ENCODE measurements around the gene TLR8. TPM values are rescaled to one million over a fixed set of nuclear protein-coding genes. Genes with fewer than 3 reads are reported as not detected.
A peak's percentile ranks its signal among the peaks of the same experiment; 100 is the strongest.
"Not testable (repeated sequence)": the region's sequence is repeated elsewhere in the genome, so short reads cannot be mapped to it uniquely, and the experiment has no call there.

TLR8 gene
- total RNA-seq, 1 donor from 2014 or later, result not detected

DNA sequence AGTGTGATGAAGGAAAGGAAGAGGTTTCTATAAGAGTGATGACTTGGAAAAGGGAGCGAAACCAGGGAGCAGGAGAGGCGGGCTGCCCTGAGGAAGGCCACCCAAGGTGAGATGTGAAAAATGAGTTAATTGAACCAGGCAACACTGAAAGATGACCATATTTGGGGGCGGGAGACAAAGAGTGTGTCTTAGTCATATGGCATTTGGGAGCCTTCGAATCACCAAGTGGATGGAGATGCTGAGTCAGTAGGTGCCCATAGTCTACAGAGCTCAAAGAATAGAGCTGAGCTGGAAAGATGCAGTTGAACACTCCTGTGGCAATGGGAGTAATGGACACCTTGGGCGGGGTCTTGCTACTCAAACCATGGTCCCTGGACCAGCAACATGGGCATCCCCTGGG is 8.3 kb upstream of the TLR8 start:
- no peak for DNase-seq

DNA sequence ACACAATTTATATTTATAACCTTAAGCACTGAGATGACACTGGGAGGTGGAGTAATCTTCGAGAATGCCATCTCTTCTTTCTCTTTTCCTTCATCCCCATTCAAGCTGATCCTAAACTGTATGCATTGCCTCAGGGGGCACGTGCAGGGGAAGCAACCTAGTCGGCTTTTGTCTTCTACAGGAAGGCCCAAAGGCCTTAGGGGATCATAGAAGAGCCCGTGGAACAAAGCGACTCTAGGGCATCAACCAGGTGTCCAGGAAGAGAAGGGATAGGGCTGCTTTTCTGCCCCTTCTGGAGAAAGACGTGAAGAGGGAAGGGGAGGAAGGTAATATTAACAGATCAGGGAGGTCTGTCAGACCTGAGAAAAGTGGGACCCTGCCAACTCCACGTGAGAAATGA is 6.9 kb upstream of the TLR8 start:
- no peak for DNase-seq

DNA sequence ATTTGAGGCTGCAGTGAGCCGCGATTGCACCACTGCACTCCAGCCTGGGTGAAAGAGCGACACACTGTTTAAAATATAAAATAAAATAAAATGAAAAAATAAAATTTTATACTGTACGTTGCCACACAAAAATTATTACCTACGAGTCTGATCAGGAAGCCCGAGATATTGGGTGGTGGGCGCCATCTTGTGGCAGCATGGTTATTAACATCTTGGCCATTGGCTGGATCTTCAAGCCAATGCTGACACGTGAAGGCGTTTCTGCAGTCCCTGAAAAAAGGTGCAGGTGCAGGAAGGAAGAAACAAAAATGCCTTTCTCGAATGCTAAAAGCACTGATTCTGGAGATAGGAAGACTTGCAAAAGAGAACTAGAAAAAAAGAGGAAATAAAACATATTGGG is 4.9 kb upstream of the TLR8 start:
- peak; percentile 65 for DNase-seq

DNA sequence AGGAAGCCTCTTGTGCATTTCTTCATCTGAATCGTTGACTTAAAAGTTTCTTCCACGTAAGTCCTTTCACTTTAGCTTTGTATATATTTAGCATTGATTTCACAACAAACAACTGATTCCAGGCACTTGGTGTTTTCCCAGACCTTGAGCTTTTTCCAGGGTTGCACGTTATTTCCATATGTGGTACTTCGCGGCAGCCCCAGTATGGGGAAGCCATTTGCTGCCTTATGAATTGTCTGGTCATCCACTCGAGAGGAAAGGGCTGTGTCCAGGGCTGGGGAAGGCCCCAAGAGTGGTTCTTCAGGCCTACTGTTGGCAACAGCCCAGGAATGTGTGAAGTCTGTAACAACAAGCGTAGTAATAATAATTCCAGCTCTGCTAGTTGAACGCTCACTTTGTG is 2.8 kb upstream of the TLR8 start:
- peak; percentile 4 for DNase-seq

DNA sequence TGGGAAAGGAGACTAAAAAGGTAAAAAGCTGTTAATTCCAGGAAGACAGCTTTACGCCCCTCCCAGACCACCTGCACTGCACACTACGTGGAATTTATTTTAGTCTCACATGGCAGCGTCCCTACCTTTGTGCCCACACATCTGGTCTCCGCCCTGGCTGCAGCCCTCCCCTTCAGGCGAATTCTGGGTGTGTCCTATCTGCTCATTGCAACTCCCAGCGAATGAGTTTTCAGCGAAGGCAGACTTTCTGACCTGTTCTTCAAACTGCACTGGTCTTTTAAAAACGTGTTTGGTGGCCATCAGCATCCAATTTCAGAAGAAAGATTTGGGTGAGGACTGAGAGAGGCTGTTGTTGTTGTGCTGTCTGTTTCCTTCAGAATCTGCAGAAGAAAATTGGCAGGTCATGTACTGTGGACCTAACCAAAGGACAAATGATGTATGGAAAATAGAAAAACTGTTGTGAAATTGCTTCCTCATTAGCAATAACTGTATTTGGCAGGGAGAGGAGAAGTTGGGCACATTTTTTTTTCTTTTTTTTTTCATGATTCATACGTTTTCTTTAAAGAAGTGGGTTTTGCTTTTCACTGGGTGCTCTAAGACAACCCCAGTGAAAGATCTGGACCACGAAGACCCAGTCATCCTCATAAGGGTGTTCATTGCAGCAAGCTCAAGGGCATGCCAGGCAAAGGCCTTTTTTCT is 4.2 kb downstream of the TLR8 start:
- DNase-seq, result no peak

DNA sequence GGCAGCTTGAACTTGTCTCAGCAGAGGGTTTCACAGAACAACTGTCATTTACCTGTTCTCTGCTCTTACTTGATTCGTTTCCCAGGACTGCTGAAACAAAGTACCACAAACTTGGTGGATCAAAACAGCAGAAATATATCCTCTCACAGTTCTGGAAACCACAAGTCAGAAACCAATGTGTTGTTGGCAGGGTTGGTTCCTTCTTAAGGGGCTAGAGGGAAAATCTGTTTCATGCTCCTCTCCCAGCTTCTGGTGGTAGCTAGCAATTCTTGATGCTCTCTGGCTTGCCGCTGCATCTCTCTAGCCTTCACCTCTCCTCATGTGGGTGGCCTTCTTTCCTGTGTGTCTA is 4.7 kb downstream of the TLR8 start:
- DNase-seq, result no peak

DNA sequence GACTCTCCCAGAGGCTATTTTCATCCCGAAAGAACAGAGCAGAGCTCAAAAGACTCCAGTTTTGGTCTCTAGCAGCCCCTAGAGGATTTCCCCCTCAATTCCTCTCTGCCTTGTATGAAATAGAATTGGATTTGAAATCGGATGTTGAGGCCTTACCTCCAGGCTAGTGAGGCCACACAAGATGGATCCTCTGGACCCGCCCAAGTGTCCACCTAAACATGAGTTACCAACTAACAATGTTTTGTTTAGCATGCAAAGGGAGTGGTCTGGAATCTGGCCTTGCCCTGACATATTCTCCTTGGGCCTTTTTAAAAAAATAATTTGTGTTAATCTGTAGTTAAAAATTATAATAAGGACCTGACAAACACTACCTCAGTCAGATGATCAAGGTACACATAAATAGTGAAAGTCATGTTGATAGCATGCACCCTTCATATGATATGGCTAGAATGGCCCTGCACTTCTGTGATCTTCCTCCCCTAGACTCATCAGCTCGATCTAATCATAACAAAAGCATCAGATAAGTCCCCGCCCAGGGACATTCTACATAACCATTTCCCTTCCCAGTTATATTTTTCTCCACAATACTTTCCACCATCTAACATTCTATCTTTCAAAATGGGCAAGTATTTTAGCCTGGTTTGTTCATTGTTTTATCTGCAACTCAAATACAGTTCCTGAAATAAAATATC is 6.5 kb downstream of the TLR8 start:
- DNase-seq, result no peak

DNA sequence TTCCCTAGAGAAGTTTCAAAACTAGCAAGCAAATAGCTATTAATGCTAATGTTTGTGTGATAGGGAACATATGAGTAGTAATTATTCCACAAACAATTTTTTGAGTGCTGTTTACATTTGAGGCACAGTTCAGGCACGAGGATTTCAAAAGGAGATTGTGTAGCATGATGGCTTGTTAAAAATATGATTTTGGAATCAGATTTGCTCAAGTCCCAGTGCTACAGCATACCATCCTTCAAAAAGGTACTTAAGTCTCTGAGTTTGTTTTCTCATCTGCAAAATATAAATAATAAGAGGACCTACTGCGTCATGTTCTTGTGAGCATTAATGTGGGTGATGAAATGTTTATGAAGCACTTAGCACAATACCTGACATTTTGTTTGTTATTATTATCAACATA is 11.3 kb downstream of the TLR8 start:
- no peak for DNase-seq

DNA sequence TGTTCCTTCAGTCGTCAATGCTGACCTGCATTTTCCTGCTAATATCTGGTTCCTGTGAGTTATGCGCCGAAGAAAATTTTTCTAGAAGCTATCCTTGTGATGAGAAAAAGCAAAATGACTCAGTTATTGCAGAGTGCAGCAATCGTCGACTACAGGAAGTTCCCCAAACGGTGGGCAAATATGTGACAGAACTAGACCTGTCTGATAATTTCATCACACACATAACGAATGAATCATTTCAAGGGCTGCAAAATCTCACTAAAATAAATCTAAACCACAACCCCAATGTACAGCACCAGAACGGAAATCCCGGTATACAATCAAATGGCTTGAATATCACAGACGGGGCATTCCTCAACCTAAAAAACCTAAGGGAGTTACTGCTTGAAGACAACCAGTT is 12.6 kb downstream of the TLR8 start:
- DNase-seq, result no peak

DNA sequence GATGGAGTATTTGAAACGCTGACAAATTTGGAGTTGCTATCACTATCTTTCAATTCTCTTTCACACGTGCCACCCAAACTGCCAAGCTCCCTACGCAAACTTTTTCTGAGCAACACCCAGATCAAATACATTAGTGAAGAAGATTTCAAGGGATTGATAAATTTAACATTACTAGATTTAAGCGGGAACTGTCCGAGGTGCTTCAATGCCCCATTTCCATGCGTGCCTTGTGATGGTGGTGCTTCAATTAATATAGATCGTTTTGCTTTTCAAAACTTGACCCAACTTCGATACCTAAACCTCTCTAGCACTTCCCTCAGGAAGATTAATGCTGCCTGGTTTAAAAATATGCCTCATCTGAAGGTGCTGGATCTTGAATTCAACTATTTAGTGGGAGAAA is 13.2 kb downstream of the TLR8 start:
- no peak for DNase-seq

DNA sequence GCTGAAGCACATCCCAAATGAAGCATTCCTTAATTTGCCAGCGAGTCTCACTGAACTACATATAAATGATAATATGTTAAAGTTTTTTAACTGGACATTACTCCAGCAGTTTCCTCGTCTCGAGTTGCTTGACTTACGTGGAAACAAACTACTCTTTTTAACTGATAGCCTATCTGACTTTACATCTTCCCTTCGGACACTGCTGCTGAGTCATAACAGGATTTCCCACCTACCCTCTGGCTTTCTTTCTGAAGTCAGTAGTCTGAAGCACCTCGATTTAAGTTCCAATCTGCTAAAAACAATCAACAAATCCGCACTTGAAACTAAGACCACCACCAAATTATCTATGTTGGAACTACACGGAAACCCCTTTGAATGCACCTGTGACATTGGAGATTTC is 14.6 kb downstream of the TLR8 start:
- no peak for DNase-seq

DNA sequence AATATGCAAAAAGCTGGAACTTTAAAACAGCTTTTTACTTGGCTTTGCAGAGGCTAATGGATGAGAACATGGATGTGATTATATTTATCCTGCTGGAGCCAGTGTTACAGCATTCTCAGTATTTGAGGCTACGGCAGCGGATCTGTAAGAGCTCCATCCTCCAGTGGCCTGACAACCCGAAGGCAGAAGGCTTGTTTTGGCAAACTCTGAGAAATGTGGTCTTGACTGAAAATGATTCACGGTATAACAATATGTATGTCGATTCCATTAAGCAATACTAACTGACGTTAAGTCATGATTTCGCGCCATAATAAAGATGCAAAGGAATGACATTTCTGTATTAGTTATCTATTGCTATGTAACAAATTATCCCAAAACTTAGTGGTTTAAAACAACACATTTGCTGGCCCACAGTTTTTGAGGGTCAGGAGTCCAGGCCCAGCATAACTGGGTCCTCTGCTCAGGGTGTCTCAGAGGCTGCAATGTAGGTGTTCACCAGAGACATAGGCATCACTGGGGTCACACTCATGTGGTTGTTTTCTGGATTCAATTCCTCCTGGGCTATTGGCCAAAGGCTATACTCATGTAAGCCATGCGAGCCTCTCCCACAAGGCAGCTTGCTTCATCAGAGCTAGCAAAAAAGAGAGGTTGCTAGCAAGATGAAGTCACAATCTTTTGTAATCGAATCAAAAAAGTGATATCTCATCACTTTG is 15.6 kb downstream of the TLR8 start:
- DNase-seq, result no peak

DNA sequence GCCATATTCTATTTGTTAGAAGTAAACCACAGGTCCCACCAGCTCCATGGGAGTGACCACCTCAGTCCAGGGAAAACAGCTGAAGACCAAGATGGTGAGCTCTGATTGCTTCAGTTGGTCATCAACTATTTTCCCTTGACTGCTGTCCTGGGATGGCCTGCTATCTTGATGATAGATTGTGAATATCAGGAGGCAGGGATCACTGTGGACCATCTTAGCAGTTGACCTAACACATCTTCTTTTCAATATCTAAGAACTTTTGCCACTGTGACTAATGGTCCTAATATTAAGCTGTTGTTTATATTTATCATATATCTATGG is 16.1 kb downstream of the TLR8 start:
- no peak for DNase-seq

DNA sequence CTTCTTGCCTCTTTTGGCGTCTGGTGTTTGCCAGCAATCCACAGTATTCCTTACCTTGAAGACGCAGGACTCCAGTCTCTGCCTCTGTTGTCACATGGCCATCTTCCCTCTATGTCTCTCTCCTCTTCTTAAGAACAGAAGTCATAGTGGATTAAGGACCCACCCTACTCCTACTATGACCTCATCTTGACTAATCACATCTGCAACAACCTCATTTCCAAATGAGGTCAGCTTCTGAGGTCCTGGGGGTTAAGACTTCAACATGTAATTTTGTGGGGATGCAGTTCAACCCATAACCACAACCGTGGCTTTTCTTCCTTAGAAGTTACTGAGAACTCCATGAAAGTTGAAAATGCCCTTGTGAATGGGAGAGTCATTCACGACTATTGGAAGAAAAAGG is 23.3 kb downstream of the TLR8 start:
- DNase-seq, result no peak

DNA sequence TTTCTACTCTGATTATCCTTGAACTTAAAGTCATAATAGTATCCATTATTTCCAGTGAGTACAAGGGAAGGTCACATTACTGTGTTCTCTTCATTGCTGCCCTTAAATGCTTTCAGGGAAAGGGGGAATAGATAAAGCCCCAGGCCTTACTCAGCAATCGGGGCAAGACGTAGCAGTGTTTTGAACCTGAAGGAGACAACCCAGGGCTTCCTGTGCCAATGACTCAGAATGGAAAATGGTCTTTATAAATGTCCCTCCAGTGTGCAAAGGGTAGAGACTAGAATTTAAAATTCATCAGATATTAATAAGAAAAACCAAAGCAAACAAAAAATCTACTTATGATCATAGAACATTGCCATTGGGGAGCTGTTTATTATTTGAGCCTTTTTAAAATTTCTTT is 23.7 kb downstream of the TLR8 start:
- DNase-seq, result no peak

DNA sequence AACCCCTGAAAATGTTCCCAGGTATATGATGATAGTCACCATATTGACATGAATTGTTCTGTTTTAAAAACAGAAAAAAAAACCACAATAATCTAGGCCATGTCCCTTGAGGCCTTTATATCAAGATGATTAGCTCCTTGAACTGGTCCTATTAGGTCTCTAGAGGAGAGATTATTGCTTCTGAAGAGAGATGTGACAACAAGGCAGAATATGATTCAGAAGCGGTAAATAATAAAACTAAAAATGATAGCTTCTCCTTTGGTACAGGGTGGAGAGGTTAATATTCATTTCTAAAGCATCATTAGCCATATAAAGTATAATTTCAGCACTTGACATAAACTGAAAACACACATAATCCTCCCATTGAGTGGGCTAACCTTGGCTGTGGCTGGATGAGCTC is 25.8 kb downstream of the TLR8 start:
- no peak for DNase-seq

DNA sequence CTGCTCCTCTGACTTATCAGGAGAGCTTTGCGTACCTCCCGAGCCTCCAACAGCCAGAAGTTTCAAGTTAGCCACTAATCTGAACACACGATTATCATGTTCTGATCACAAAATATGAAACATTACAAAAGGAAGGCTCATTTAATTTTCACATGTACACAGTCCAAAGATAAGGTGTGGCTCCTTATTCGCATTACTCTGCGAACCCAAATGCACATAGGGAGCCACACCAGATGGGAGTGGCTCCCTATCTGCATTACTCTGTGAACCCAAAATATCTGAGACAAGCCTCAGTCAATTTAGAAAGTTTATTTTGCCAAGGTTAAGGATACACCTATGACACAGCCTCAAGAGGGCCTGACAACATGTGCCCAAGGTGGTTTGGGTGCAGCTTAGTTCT is 28.4 kb downstream of the TLR8 start:
- DNase-seq, result no peak

DNA sequence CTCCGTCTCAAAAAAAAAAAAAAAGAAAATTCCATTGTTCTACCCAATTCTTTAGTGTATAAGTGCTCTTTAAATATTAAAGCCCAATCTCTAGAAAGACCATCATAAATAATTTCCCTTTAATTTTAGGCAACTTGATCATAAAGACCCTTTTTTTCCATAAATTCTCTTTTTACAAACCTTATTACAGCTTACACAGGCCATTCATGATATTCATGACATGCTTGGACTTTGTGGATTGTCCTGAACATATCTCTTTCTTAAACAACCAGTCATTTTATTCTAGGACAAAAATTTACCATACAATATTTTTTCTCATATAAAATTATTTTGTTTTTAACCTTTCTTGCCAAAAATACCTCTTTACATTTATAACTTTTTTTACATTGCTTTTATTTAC is 30.5 kb downstream of the TLR8 start:
- DNase-seq, result no peak

DNA sequence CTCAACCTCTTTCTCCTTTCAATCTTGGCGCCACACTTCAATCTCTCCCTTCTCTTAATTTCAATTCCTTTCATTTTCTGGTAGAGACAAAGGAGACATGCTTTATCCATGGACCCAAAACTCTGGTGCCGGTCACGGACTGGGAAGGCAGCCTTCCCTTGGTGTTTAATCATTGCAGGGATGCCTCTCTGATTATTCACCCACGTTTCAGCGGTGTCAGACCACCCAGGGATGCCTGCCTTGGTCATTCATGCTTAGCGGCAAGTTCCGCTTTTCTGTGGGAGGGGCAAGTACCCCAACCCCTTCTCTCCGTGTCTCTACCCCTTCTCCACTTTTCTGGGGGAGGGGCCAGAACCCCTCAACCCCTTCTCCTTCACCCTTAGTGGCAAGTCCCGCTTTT is 34.1 kb downstream of the TLR8 start:
- not testable (repeated sequence) for DNase-seq

DNA sequence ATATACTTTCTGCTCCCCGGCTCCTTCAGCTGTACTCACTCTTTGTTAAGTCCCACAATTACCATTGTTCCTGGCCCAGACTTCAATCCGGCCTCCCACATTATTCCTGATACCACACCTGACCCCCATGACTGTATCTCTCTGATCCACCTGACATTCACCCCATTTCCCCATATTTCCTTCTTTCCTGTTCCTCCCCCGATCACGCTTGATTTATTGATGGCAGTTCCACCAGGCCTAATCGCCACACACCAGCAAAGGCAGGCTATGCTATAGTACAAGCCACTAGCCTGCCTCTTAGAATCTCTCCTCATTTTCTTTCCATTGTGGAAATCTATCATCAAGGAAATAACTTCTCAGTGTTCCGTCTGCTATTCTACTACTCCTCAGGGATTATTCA is 37.2 kb downstream of the TLR8 start:
- DNase-seq, result not testable (repeated sequence)

DNA sequence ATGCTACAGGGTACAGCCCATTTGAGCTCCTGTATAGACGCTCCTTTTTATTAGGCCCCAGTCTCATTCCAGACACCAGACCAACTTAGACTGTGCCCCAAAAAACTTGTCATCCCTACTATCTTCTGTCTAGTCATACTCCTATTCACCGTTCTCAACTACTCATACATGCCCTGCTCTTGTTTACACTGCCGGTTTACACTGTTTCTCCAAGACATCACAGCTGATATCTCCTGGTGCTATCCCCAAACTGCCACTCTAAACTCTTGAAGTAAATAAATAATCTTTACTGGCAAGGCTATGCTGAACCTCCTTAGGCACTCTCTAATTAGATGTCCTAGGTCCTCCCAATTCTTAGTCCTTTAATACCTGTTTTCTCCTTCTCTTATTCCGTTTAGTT is 38.0 kb downstream of the TLR8 start:
- DNase-seq, result not testable (repeated sequence)

DNA sequence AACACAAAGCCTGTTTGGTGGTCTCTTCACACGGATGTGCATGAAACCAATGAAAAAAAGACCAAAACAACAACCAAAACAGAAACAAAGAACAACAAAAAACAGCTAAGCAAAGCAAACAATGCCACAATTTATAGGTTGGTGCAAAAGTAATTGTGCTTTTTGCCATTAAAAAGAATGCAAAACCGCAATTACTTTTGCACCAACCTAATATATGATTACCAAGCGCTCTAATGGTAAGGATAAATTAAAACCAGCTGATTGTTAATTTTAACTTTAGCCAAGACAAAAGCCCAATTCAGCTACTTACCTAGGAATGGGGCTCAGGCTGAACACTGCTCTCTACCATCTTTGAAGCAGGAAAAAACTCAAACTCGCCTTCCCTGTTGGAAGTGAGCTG is 39.1 kb downstream of the TLR8 start:
- no peak for DNase-seq

DNA sequence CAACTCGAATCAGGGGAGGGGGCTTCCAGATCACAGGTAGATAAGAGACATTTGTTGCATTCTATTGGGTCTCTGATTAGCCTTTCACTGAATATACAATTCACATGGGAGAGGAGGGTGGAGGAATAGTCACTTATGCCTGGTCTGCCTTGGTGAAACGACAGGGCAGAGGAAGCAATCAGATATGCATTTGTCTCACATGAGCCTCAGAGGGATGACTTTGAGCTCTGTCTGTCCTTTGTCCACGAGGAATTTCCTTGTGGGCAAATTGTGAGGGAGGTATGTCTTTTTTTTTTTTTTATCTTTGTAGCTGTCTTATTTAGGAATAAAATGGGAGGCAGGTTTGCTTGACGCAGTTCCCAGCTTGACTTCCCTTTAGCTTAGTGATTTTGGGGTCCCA is 40.0 kb downstream of the TLR8 start:
- no peak for DNase-seq
